Measurements from ENCODE around the gene NPIPA3.
"Not testable (repeated sequence)": the region's sequence is repeated elsewhere in the genome, so short reads cannot be mapped to it uniquely, and the experiment has no call there.

The NPIPA3 gene

DNA sequence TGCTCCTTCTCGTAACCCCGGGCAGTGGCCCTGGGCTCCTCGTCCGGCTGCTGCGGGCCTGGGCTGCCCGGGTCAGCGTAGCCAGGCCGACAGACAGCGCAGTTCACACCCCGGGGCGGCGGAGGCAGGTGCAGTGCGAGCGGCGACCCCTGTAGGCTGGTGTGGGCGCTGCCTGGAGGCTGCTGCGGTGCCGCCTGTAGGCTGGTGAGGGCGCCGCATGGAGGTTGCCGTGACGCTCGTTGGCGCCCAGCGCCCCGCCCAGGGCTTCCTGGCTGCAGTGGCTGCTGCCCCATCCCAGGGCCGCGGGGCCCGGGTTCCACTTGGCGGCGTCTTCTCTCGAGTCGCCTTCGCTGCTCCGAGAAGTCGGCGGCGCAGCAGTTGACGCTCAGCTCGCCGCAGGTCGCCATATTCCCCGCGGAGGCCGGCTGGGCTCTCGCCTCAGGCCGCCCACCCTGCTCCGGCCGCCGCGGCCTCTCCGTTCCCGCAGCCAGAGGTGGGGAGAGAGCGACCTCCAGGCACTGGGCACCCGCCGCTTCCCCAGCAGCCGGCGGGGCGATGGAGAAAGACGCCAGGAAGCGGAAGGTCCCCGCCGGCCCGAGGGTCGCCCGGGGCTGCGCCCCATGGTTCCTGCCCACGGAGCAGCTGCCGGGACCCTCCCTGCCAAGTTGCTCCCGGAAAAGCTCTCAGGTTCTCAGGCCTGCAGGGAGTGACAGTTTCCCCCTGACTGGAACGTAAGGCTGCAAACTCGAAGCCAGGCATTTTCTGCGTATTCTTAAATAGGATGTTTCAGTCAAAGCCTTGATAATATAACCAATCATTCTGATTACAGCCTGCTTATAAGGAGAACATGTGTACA lies 39.3 kb downstream of the NPIPA3 start, which contains the start of gene NPIPA2:
TSS of gene NPIPA2 (plus strand) at position 261 of the 856 bp plus-strand sequence. CDS start 5,533 bp downstream, outside the sequence.
- DNase-seq, result not testable (repeated sequence)

DNA sequence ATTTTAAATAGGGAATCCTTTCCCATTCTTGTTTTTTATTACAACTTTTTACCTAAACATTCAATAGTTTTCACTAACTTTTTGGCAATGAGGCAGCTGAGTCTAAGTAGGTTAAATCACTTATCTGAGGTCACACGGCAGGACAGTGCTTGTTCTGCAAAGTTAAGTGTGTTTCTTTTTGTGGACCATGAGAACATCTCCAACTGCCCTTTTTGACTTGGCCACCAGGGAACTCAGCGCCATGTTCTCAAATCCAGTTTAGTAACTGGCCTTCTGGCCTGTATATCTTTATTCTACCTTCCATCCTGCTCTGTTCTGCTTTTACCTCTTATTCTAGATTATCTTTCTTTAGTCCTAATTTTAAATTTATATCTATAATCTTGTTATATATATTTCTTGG lies 70.4 kb downstream of the NPIPA3 start:
- not testable (repeated sequence) for DNase-seq

DNA sequence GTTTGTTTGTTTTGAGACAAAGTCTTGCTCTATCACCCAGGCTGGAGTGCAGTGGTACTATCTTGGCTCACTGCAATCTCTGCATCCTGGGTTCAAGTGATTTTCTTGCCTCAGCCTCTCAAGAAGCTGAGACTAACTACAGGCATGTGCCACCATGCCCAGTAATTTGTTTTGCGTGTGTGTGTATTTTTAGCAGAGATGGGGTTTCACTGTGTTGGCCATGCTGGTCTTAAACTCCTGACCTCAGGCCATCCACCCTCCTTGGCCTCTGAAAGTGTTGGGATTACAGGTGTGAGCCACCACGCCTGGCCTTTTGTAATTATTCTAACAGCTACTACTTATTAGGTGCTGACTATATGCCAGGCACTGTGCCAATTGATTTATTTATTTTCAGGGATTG lies 72.4 kb downstream of the NPIPA3 start:
- not testable (repeated sequence) for DNase-seq
